Adrenal gland (tissue), 5 donors: ENCODE results near the gene TAF4.

ENCODE experiments used
- POLR2A ChIP-seq, 2 donors: fragments of 450-650 bp; IDR thresholded peaks; one replicate each; pipeline ENCODE4 v1.6.1; 2017; ENCODE audit warnings: antibody characterized with exemption in 2 of 2, mild to moderate bottlenecking in 2 of 2, moderate library complexity in 1 of 2
- TF ChIP-seq, protein P1 (sequence below), 6 experiments: fragments of 450-650 bp in 4 of 6; fragments of 200-600 bp in 2 of 6; sonication (generic) in 1 of 6; IDR thresholded peaks; 1 replicate in 5 of 6; 2 replicates in 1 of 6; pipeline versions ENCODE4 v1.5.1 to v1.8.0; 2016 to 2021; ENCODE audit warnings: antibody characterized with exemption in 6 of 6, mild to moderate bottlenecking in 2 of 6, moderate library complexity in 1 of 6
- donor health status: DM: no; HTN: no; CAD: no.

DNA sequence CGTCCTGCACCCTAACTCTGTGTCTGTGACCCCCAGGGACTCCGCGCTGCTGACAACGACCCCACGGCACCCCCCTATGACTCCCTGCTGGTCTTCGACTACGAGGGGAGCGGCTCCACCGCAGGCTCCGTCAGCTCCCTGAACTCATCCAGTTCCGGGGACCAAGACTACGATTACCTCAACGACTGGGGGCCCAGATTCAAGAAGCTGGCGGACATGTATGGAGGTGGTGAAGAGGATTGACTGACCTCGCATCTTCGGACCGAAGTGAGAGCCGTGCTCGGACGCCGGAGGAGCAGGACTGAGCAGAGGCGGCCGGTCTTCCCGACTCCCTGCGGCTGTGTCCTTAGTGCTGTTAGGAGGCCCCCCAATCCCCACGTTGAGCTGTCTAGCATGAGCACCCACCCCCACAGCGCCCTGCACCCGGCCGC is 129.0 kb downstream of the TAF4 start:
- TF ChIP-seq, protein P1, sequence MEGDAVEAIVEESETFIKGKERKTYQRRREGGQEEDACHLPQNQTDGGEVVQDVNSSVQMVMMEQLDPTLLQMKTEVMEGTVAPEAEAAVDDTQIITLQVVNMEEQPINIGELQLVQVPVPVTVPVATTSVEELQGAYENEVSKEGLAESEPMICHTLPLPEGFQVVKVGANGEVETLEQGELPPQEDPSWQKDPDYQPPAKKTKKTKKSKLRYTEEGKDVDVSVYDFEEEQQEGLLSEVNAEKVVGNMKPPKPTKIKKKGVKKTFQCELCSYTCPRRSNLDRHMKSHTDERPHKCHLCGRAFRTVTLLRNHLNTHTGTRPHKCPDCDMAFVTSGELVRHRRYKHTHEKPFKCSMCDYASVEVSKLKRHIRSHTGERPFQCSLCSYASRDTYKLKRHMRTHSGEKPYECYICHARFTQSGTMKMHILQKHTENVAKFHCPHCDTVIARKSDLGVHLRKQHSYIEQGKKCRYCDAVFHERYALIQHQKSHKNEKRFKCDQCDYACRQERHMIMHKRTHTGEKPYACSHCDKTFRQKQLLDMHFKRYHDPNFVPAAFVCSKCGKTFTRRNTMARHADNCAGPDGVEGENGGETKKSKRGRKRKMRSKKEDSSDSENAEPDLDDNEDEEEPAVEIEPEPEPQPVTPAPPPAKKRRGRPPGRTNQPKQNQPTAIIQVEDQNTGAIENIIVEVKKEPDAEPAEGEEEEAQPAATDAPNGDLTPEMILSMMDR (IDR thresholded peaks at IDR 0.05), result no peak
- no peak for TF ChIP-seq POLR2A (IDR thresholded peaks at IDR 0.05)
